MG63 (cell line): Measurements from ENCODE around the gene TXK. TPM values are rescaled to one million over a fixed set of nuclear protein-coding genes. Genes with fewer than 3 reads are reported as not detected.

Experiments used
- DNase-seq: peaks from one replicate; pipeline ENCODE4 v3.0.0-alpha.2; 2020
- H3K27me3 ChIP-seq: fragments of 250-450 bp; sonication (Bioruptor Pico); 2 replicates; pipeline ENCODE4 v1.5.1; 2020; ENCODE audit warnings: mild to moderate bottlenecking, moderate library complexity
- H3K36me3 ChIP-seq: fragments of 250-450 bp; sonication (Bioruptor Pico); 2 replicates; pipeline ENCODE4 v1.5.1; 2020; ENCODE audit warnings: mild to moderate bottlenecking, moderate library complexity
- H3K4me3 ChIP-seq: fragments of 250-450 bp; sonication (Bioruptor Pico); 2 replicates; pipeline ENCODE4 v1.5.1; 2020; ENCODE audit warnings: mild to moderate bottlenecking, moderate library complexity
- H3K9me3 ChIP-seq: fragments of 250-450 bp; sonication (Bioruptor Pico); 2 replicates; pipeline ENCODE4 v1.5.1; 2020; ENCODE audit warnings: mild to moderate bottlenecking, moderate library complexity
- total RNA-seq: library from RNA; depleted of rRNA; stranded (reverse); fragments of >200 nt; shearing (Covaris generic); gene quantifications from 2 replicates; pipeline ENCODE4 v1.2.3, GENCODE V29; 2014; ENCODE audit warnings: low replicate concordance

Gene TXK
- total RNA-seq, 1 experiment from 2014 or later, result not detected

DNA sequence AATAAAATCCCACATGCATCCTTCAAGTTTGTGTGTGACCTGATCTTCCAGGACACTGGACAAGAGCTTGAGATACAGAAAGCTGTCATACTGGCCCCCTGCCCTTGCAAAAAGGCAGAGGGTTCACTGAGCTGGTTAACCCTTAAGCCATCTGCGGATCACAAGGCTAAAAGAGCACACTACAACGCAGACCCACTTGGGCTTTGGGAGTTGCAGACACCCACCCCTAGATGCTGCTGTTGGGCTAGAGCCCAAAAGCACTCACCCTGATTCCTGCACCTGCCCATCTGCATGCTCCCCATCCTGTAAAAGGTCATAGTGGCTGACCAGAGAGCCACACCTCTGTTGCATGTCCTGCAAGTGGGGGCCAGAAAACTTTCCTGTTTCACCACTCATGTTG lies 51.1 kb downstream of the TXK start:
- no peaks in the 10 kb centered on the region for H3K36me3 ChIP-seq
- no peaks in the 10 kb centered on the region for H3K9me3 ChIP-seq
- no peaks in the 10 kb centered on the region for H3K27me3 ChIP-seq
- no peak overlapping the region for H3K4me3 ChIP-seq
- no peak for DNase-seq

DNA sequence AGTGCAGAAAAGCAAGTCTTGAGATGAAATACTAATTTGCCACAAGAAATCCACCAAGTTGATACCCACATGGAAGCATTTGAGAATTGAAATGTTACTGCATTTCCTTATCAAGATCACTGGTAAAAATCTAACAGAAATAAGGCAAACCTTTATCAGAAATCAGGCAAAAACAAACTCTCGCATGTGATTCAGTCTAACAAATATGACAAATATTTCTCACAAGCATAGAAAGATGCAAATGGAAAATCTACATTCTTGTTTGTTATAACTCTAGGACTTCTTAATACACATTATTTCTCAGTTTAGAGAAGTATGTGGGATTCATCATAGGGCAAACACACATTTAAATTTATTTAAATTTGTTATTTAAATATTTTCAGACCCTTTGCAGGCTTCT lies 52.9 kb downstream of the TXK start:
- no peak for DNase-seq
- Histone ChIP-seq H3K9me3 (no peaks in the 10 kb centered on the region), H3K36me3 (no peaks in the 10 kb centered on the region), H3K4me3 (no peak overlapping the region), H3K27me3 (no peaks in the 10 kb centered on the region)

DNA sequence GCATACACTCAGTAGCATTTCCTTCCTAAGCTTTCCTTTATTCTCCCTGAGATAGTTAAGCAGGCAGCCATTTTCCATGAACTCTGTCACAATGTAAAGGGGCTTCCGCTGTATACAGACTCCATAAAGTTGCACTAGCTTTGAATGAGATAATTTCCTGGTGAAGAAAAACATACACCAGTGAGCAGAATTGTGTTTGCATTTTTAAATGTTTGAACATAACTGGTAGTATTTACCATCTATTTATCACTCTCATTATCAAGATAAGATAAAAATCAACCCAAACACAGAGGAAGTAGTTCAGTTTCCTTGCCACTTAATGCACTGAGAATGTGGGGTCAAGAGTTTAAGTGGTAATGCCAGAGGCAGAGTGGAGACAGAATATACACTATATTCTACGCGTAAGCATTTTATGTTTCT lies 54.1 kb downstream of the TXK start:
- no peaks in the 10 kb centered on the region for H3K9me3 ChIP-seq
- H3K27me3 ChIP-seq, result no peaks in the 10 kb centered on the region
- no peaks in the 10 kb centered on the region for H3K36me3 ChIP-seq
- no peak for DNase-seq
- H3K4me3 ChIP-seq, result no peak overlapping the region

DNA sequence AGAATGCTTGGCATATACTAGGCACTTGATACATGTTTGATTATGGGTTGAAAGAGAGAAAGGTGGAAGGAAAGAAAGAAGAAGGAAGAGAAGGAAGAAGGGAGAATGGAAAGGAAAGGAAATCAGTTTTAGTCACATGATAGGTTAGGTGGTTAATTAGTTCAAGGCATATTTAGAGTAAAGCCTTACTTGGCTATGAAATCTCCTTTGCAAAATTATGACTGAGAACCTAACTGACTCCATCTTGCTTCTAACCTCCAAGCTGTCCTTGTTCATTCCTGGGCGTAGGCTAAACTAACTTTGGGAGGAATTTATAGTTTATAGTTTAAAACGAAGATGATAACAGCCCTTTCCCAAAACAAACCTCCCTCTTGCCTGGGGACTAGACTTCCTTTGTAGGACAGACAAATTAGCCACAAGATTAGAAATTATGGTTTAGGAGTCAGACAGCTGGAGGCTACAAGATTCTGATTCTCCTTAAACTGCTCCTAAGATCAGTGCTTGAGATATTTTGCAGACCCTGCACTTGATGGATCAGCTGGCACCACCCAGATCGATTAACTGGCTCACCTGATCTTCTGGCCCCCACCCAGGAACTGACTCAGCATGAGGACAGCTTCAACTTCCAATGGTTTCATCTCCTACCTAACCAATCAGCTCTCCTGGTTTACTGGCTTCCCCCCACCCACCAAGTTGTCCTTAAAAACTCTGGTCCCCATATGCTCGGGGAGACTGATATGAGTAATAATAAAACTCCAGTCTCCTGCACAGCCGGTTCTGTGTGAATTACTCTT lies 55.0 kb downstream of the TXK start:
- no peak for DNase-seq
- H3K9me3 ChIP-seq, result no peaks in the 10 kb centered on the region
- H3K4me3 ChIP-seq, result no peak overlapping the region
- no peaks in the 10 kb centered on the region for H3K36me3 ChIP-seq
- no peaks in the 10 kb centered on the region for H3K27me3 ChIP-seq

DNA sequence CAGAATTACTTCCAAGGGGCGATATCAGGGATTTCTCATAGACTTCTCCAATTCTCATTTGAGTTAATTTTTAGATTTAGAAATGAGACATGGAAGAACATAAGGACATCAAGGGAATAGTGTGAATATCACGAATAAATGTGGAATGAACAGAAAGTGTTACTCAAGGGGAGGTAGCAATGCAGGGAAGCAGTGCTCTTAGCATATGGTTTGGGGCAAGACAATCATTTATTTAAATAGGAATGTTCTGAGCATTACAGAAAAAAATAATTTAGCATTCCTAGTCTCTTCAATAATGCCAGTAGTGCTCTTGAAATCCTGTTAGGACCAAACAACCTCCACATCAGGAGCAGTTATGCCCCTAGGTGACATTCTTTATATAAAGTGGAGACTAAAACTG lies 55.6 kb downstream of the TXK start:
- Histone ChIP-seq H3K4me3 (no peak overlapping the region), H3K36me3 (no peaks in the 10 kb centered on the region), H3K27me3 (no peaks in the 10 kb centered on the region), H3K9me3 (no peaks in the 10 kb centered on the region)
- DNase-seq, result no peak

DNA sequence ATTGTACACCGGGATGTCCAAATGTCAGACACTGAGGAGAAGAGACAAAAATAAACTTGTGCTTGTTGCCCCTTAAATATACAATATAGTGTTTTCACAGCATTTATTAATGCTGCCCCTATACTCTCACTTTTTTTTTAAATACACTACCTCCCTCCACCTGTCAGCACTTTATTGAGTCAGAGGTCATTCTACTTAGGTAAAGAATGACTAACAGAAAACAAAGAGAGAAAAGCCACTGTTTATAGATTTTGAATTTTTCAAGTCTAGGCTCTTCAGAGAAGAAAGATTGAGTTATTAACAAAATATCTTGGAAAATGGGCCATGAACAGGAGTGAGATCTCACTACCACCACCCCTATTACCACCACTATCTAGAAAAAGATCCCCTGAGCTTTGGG lies 59.4 kb downstream of the TXK start:
- DNase-seq, result no peak
- no peaks in the 10 kb centered on the region for H3K36me3 ChIP-seq
- H3K4me3 ChIP-seq, result no peak overlapping the region
- no peaks in the 10 kb centered on the region for H3K9me3 ChIP-seq
- no peaks in the 10 kb centered on the region for H3K27me3 ChIP-seq

DNA sequence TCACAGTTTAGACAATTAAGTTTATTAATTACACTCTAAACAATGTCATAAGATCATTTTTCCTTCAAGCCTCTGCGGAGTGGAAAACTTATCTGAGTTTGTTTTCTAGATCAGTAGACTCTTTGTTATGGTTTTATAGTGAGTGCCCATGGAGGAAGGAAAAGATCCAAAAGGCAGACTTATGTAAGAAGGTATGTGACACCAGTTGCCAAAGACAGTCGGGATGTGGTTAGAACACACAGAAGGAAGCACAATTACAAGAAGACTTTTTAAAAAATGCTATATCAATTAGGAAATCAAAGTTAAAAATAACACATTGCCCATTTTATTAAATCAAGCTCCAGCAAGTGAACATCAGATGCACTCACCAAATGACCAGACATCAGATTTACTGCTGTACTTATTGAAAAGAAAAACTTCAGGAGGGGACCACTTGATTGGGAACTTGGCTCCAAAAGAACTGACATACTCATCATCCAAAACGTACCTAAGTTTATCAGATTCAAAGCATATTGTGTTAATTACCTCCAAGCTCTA lies 60.4 kb downstream of the TXK start:
- no peak for DNase-seq
- Histone ChIP-seq H3K27me3 (no peaks in the 10 kb centered on the region), H3K36me3 (no peaks in the 10 kb centered on the region), H3K9me3 (no peaks in the 10 kb centered on the region), H3K4me3 (no peak overlapping the region)

DNA sequence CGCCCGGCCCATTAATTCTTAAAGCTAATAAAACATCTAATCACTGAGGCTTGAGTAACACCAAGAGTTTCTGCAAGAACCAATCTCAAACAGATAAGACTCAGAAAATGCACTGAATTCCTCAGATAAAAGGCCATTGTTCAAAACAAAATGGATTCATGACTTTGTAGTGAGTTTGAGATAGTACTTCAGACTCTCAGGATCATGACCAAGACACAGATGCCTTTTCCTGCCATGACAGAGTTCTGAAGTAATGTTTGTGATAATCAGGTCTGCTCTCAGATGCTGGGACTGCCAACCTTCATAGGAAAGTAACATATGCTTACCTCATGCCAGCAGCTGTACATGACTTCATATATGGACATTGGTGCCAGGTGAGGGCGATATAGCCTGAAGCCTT lies 62.9 kb downstream of the TXK start:
- DNase-seq, result no peak

DNA sequence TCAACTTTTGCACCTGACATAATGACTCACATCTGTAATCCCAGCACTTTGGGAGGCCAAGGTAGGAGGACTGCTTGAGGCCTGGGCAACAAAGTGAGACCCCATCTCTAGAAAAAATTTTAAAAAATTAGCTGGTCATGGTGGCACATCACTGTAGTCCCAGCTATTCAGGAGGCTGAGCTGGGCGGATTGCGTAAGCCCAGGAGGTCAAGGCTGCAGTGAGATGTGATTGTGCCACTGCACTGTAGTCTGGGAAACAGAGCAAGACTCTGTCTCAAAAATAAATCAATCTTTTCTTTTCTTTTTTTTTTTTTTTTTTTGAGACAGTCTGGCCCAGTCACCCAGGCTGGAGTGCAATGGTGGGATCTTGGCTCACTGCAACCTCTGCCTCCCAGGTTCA lies 65.0 kb downstream of the TXK start:
- Histone ChIP-seq H3K27me3 (no peaks in the 10 kb centered on the region), H3K36me3 (no peaks in the 10 kb centered on the region), H3K9me3 (no peaks in the 10 kb centered on the region), H3K4me3 (no peak overlapping the region)
- no peak for DNase-seq

More for the DNA sequence above, 62.9 kb downstream of the TXK start:
- Histone ChIP-seq H3K9me3 (no peaks in the 10 kb centered on the region), H3K27me3 (no peaks in the 10 kb centered on the region), H3K36me3 (no peaks in the 10 kb centered on the region), H3K4me3 (no peak overlapping the region)

DNA sequence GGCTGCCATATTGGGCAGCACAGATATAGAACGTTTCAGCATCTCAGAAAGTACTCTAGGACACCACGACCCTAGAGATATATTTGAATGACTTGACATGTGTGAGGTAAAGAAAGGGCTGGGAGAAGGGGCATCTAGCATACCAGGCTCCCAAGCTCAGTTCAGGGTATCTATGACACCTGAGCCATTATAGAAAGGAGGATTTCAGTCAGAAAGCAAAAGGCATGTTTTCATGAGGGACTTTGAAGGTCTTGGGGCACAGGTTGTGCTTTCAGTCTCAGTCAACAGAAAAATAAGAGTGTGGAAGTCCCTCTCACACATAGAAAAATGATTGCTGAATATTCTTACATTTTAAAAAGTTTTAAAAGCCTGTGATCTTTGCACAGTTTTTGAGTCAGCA lies 65.9 kb downstream of the TXK start:
- no peak overlapping the region for H3K4me3 ChIP-seq
- no peaks in the 10 kb centered on the region for H3K27me3 ChIP-seq
- no peak for DNase-seq

DNA sequence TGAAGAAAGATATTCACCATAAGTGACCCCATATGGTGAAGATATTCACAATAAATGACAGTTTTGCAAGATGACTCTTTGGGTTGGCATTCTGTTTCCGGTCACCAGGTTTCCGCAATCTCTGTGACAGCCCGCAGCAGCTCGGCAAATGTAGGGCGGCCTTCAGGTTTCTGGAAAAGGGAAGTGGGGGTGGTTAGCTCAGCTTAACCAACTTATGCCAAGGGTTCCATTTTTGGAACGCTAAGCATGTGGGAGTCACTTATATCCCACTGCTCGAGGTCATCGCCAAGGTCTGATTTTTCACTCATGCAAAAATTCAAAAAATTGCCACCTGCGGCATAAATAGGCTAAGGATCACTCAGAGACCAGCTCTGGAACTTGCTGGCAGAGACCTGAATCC lies 66.5 kb downstream of the TXK start:
- H3K4me3 ChIP-seq, result no peak overlapping the region

More for the DNA sequence above, 65.9 kb downstream of the TXK start:
- Histone ChIP-seq H3K36me3 (no peaks in the 10 kb centered on the region), H3K9me3 (no peaks in the 10 kb centered on the region)

DNA sequence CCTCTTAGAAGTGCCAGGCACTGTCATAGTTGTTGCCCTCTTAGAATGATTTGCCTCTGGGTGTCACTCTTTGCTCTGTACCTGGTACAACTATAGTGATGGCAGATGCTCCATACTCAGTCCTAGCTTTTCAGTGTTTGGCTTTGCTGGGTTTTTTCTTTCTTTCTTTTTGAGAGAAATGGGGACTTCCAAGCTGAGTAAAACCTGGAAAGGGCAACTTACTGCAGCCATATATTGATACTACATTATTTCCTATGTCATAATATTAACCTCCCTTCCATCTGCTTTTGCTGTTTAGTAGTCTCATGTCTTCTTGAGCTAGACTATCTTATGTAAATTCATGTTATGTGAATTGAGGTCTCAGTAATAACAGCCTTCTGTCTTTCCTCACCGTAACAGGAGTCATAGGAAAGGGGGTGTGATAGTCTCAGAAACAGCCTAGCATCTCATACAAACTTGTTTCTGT lies 68.4 kb downstream of the TXK start:
- no peaks in the 10 kb centered on the region for H3K9me3 ChIP-seq
- no peaks in the 10 kb centered on the region for H3K36me3 ChIP-seq
- no peak for DNase-seq
- H3K4me3 ChIP-seq, result no peak overlapping the region
- H3K27me3 ChIP-seq, result no peaks in the 10 kb centered on the region

More for the DNA sequence above, 66.5 kb downstream of the TXK start:
- Histone ChIP-seq H3K27me3 (no peaks in the 10 kb centered on the region), H3K36me3 (no peaks in the 10 kb centered on the region), H3K9me3 (no peaks in the 10 kb centered on the region)
- DNase-seq, result no peak

DNA sequence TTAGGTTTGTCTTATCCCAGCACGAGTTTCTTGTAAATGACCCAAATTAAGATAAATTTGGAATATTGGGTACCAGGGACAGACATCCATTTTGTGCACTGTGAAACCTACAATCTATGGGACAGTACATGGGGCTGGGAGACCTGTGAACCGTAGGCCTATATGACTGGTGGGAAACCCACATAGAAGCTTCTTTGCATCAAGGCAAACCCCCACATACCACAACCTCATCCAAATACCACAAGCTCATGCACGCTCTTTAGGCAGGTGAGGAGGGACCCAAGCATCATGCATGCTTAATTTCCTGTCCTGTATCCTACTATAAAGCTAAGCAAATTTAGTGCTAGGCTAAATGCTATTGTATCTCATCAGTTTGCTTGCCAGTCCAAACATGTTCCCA lies 69.7 kb downstream of the TXK start:
- DNase-seq, result no peak
- Histone ChIP-seq H3K27me3 (no peaks in the 10 kb centered on the region), H3K36me3 (no peaks in the 10 kb centered on the region), H3K9me3 (no peaks in the 10 kb centered on the region), H3K4me3 (no peak overlapping the region)

DNA sequence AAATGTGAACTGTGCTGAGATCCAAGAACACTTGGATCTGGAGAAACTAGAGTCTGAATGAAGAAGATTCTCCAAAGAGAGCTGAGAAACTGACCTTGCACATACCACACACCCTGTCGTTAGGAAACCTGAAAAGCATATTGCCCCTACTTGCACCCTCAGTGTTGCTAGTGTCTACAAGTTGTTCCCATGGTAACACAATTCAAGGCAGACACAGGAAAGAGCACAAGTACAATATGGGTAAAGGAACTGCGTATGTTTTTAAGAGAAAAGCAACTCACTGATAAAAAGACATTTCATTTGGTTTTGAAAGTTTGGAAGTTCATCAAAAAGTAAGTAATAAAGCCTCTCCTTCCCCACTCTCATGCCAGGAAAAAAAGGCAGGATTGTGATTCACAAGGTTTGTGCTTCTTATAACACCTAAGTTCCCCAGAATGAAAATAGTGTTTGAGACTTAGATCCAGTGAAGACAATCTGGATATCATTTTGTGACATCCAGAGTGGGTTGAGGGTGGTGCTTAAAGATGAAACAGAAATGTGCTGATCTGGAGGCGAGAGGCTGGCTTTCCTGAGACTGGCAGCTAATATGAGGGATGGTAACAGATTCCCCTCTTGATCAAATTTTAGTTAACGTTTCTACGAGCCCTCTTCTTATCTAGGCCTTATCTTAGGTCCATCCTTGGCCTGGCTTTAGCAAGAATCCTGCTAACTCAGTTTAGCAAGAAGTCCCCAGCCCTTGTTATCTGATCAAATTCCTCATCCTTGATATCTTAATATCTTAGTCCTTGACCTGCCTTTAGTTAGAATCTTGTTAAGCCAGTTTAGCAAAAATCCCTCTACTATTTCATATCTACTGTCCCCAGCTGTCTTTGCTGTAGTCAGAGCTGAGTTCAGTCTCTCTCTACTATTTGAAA lies 75.2 kb downstream of the TXK start:
- no peaks in the 10 kb centered on the region for H3K9me3 ChIP-seq
- H3K27me3 ChIP-seq, result no peaks in the 10 kb centered on the region
- DNase-seq, result no peak

DNA sequence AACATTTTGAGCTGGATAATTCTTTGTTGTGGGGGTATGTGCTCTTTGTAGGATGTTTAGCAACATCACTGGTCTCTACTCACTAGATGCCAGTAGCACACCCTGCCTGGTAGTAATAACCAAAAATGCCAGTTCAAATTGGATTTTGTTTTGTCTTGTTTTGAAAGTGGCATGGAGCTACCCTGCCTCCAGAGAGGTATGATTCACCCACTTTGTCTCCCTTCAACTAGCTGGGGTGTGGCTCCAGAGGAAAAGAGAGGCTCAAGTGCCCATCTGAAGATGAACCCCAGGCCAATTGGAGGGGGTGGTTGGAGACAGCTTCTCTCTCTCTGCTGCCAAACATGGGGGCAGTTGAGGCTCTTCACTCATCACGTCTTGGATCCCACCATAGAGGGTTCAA lies 83.0 kb downstream of the TXK start:
- no peaks in the 10 kb centered on the region for H3K27me3 ChIP-seq
- no peaks in the 10 kb centered on the region for H3K36me3 ChIP-seq
- H3K4me3 ChIP-seq, result no peak overlapping the region
- no peaks in the 10 kb centered on the region for H3K9me3 ChIP-seq
- no peak for DNase-seq

More for the DNA sequence above, 75.2 kb downstream of the TXK start:
- Histone ChIP-seq H3K4me3 (no peak overlapping the region), H3K36me3 (no peaks in the 10 kb centered on the region)

DNA sequence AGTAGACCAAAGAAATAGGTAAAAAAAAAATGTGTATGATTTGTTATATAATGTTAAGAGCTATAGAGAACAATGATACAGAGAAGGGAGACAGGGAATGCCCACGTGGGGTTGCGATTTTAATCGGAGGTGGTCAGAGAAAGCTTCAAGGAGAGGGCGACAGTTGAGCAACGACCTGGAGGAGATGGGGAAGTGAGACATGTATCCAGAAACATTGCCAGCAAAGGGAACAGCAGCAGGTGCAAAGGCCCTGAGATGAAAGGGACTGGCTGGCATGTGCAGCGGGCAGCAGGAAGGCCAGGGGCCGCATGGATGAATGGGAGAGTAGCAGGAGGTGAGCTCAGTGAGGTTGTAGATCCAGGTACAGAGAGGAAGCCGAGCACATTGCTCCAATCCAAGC lies 84.6 kb downstream of the TXK start:
- Histone ChIP-seq H3K27me3 (no peaks in the 10 kb centered on the region), H3K4me3 (no peak overlapping the region), H3K36me3 (no peaks in the 10 kb centered on the region), H3K9me3 (no peaks in the 10 kb centered on the region)
- DNase-seq, result no peak

DNA sequence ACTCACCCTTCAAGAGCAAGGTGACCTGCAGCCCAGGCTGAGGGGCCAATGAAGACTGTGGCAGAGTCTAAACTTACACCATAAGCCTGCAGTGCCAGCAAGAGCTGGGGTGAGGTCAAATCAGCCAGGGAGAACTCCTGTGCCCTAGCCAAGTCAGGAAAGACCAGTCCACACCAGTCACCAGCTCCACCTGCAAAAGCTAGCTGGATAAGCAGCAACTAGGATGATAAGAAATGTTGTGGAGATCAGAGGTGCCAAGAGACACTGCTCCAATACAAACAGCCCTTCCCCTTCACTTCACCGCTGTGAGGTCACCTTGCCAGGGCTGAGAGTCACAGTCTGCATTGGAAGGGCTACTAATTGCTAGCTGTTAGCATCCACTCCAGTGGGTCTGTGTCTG lies 86.2 kb downstream of the TXK start:
- no peak for DNase-seq
- no peak overlapping the region for H3K4me3 ChIP-seq
- no peaks in the 10 kb centered on the region for H3K36me3 ChIP-seq
- no peaks in the 10 kb centered on the region for H3K27me3 ChIP-seq
- no peaks in the 10 kb centered on the region for H3K9me3 ChIP-seq
